ENCODE data around the gene MRPL21. TPM values are rescaled to one million over a fixed set of nuclear protein-coding genes. Genes with fewer than 3 reads are reported as not detected.

MRPL21 gene
- total RNA-seq, 2 donors from 2014 or later, result 63.8 to 64.9 TPM

- no peak overlapping the region for H3K27ac Mint-ChIP-seq
- Histone ChIP-seq H3K36me3 (ENCODE audit: control insufficient read depth, insufficient read depth, low read length) (peaks cover 33% of the 10 kb centered on the region), H3K4me3 (ENCODE audit: low read length) (no peak overlapping the region), H3K9me3 (ENCODE audit: control insufficient read depth, low read length) (no peaks in the 10 kb centered on the region), H3K9ac (ENCODE audit: extremely low read depth, low read length, poor library complexity, severe bottlenecking) (no peak overlapping the region), H3K27me3 (ENCODE audit: control insufficient read depth, insufficient read depth, low read length, poor library complexity, severe bottlenecking) (no peaks in the 10 kb centered on the region), H3K27ac (ENCODE audit: low read depth, low read length) (no peak overlapping the region), H3K4me1 (ENCODE audit: control insufficient read depth, insufficient read depth, low read length) (no peaks in the 10 kb centered on the region)
- WGBS, 2 experiments (ENCODE audit: insufficient coverage in 1 of 2, insufficient read length in 1 of 2), result 94 to 99% methylated on average over 10 of the region's 10 CpGs
- H3K9me3 Mint-ChIP-seq, result no peaks in the 10 kb centered on the region
- no peak for TF ChIP-seq CTCF (conservative IDR thresholded peaks at IDR 0.05)
- no peaks in the 10 kb centered on the region for H3K27me3 Mint-ChIP-seq (ENCODE audit: insufficient read depth)
- peaks cover 44% of the 10 kb centered on the region for H3K36me3 Mint-ChIP-seq (ENCODE audit: low read depth)
- DNase-seq, result no peak
- H3K4me1 Mint-ChIP-seq, result no peaks in the 10 kb centered on the region
- H3K4me3 Mint-ChIP-seq, result no peak overlapping the region
These were observed 32.7 kb upstream of the MRPL21 start for GRCh38 chr11:68936358-68936636.

DNA sequence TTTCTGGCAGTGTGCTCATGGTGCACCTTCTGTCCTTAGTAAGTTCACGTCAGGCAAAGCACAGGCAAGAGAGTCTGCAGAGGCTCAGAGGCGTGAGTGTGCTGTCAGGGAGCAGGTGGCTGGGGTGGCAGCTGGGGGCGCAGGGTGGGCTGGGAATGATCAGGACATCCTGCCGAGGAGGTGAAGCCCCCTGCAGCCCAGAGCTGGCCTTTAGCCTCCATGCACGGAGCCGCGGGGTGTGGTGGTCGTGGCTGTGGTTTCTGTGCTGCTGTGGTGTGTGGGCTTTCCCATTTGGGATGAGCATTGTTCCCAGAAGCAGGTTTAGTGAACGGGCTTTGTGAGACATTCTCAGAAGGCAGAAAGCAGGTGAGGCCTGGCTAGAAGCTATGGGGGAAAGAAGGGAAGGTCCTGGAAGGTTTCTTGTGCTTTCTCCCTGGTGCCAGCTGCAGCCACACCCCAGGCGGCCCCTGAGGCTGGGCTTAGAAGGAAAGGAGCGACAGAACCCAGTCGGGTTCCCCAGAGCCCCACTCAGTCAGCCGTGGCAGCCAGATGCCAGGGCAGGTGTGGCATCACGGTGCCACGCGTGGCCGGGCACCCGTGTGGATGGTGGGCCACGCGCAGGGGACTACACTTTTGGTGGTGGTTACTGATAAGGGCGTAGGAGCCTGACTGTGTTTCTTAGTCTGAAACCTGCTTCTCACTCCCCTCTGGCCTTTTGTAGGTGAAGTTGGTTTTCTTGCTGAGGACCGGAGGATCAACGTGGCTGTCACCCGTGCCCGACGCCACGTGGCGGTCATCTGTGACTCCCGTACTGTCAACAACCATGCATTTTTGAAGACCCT lies 32.1 kb upstream of the MRPL21 start:
- Histone ChIP-seq H3K9me3 (ENCODE audit: control insufficient read depth, low read length) (no peaks in the 10 kb centered on the region), H3K4me1 (ENCODE audit: control insufficient read depth, insufficient read depth, low read length) (no peaks in the 10 kb centered on the region), H3K27me3 (ENCODE audit: control insufficient read depth, insufficient read depth, low read length, poor library complexity, severe bottlenecking) (no peaks in the 10 kb centered on the region), H3K4me3 (ENCODE audit: low read length) (no peak overlapping the region), H3K36me3 (ENCODE audit: control insufficient read depth, insufficient read depth, low read length) (peaks cover 33% of the 10 kb centered on the region), H3K27ac (ENCODE audit: low read depth, low read length) (no peak overlapping the region), H3K9ac (ENCODE audit: extremely low read depth, low read length, poor library complexity, severe bottlenecking) (no peak overlapping the region)
- Mint-ChIP-seq H3K36me3 (ENCODE audit: low read depth) (peaks cover 39% of the 10 kb centered on the region), H3K4me3 (no peak overlapping the region), H3K27me3 (ENCODE audit: insufficient read depth) (no peaks in the 10 kb centered on the region), H3K4me1 (no peaks in the 10 kb centered on the region), H3K27ac (no peak overlapping the region), H3K9me3 (no peaks in the 10 kb centered on the region)
- TF ChIP-seq CTCF (conservative IDR thresholded peaks at IDR 0.05), result no peak
- no peak for DNase-seq
- WGBS, 2 experiments (ENCODE audit: insufficient coverage in 1 of 2, insufficient read length in 1 of 2), result 92 to 94% methylated on average over 13 to 29 of the region's 29 CpGs

GRCh38 chr11:68935066-68935465 lies 31.4 kb upstream of the MRPL21 start:
- no peaks in the 10 kb centered on the region for H3K9me3 Mint-ChIP-seq
- no peaks in the 10 kb centered on the region for H3K27me3 Mint-ChIP-seq (ENCODE audit: insufficient read depth)
- H3K4me1 Mint-ChIP-seq, result no peaks in the 10 kb centered on the region
- H3K27ac Mint-ChIP-seq, result no peak overlapping the region
- no peak overlapping the region for H3K27ac ChIP-seq (ENCODE audit: low read depth, low read length)
- H3K36me3 ChIP-seq (ENCODE audit: control insufficient read depth, insufficient read depth, low read length), result peaks cover 38% of the 10 kb centered on the region
- peaks cover 44% of the 10 kb centered on the region for H3K36me3 Mint-ChIP-seq (ENCODE audit: low read depth)
- H3K9me3 ChIP-seq (ENCODE audit: control insufficient read depth, low read length), result no peaks in the 10 kb centered on the region
- no peak overlapping the region for H3K4me3 ChIP-seq (ENCODE audit: low read length)
- H3K4me1 ChIP-seq (ENCODE audit: control insufficient read depth, insufficient read depth, low read length), result no peaks in the 10 kb centered on the region
- no peak overlapping the region for H3K9ac ChIP-seq (ENCODE audit: extremely low read depth, low read length, poor library complexity, severe bottlenecking)
- TF ChIP-seq CTCF (conservative IDR thresholded peaks at IDR 0.05), result no peak
- no peak for DNase-seq
- H3K27me3 ChIP-seq (ENCODE audit: control insufficient read depth, insufficient read depth, low read length, poor library complexity, severe bottlenecking), result no peaks in the 10 kb centered on the region
- H3K4me3 Mint-ChIP-seq, result no peak overlapping the region
- 94 to 95% methylated on average over 13 to 15 of the region's 15 CpGs for WGBS, 2 experiments (ENCODE audit: insufficient coverage in 1 of 2, insufficient read length in 1 of 2)
